Heart left ventricle (tissue), 16 donors: ENCODE measurements around the gene PPM1K. TPM values are rescaled to one million over a fixed set of nuclear protein-coding genes. Genes with fewer than 3 reads are reported as not detected.

Experiments used
- ATAC-seq, 4 donors: fragments of 200-7000 bp; cut with Tn5 transposase; one replicate each; pipeline ENCODE4 v1.9.1; 2020 to 2022; ENCODE audit warnings: moderate library complexity in 4 of 4, mild to moderate bottlenecking in 3 of 4, moderate number of reproducible peaks in 1 of 4
- DNase-seq, 5 donors: peaks; one replicate each; pipeline ENCODE4 v3.0.0-alpha.2; 2020
- H3K27ac ChIP-seq, 12 donors: fragments of 200-600 bp; sonication (generic) in 4 of 12; one replicate each; pipeline versions ENCODE4 v1.5.0 to v1.8.0; 2016 to 2022; ENCODE audit warnings: mild to moderate bottlenecking in 2 of 12
- H3K27me3 ChIP-seq, 9 donors: fragments of 200-600 bp; sonication (generic) in 2 of 9; one replicate each; pipeline versions ENCODE4 v1.5.1 to v1.8.0; 2016 to 2022; ENCODE audit warnings: mild to moderate bottlenecking in 3 of 9
- H3K36me3 ChIP-seq, 9 donors: fragments of 200-600 bp; sonication (generic) in 2 of 9; one replicate each; pipeline versions ENCODE4 v1.5.0 to v1.8.0; 2018 to 2022; ENCODE audit warnings: mild to moderate bottlenecking in 2 of 9
- H3K4me1 ChIP-seq, 12 donors: fragments of 200-600 bp; sonication (generic) in 4 of 12; one replicate each; pipeline versions ENCODE4 v1.5.0 to v1.8.0; 2016 to 2022; ENCODE audit warnings: mild to moderate bottlenecking in 3 of 12
- H3K4me3 ChIP-seq, 12 donors: fragments of 200-600 bp; sonication (generic) in 4 of 12; one replicate each; pipeline versions ENCODE4 v1.5.0 to v1.8.0; 2017 to 2022; ENCODE audit warnings: mild to moderate bottlenecking in 9 of 12, moderate library complexity in 4 of 12
- H3K9me3 ChIP-seq, 12 donors: fragments of 200-600 bp; sonication (generic) in 4 of 12; one replicate each; pipeline versions ENCODE4 v1.5.0 to v1.8.0; 2016 to 2022; ENCODE audit warnings: mild to moderate bottlenecking in 1 of 12
- CTCF ChIP-seq, 12 donors: fragments of 200-600 bp; sonication (generic) in 4 of 12; IDR thresholded peaks; one replicate each; pipeline versions ENCODE4 v1.5.0 to v1.8.0; 2018 to 2022; ENCODE audit warnings: antibody characterized with exemption in 12 of 12, mild to moderate bottlenecking in 5 of 12
- POLR2A ChIP-seq, 2 donors: fragments of 450-650 bp; IDR thresholded peaks; one replicate each; pipeline ENCODE4 v1.6.1; 2017; ENCODE audit warnings: antibody characterized with exemption in 2 of 2, mild to moderate bottlenecking in 2 of 2, moderate library complexity in 2 of 2
- WGBS, 4 donors: extraction: QIAGEN DNeasy Blood & Tissue Kit in 2 of 4; methylation state at CpG; one replicate each; pipeline versions ENCODE4 v1.1.5 to v1.1.7; 2013 to 2018; 5-methylcytosine and 5-hydroxymethylcytosine counted together
- intact Hi-C, 10 donors: fragments of 100-400 bp; cut with DNase I; formaldehyde crosslinking; loops; one replicate each; pipeline versions ENCODE4 v1.11.1 to v1.14.2; 2022
- polyA plus RNA-seq, 2 donors: library from polyadenylated mRNA; stranded (reverse); fragments of 200-250 nt; gene quantifications; one replicate each; pipeline ENCODE4 v1.2.3, GENCODE V29; 2013
- total RNA-seq, 9 donors: library from RNA; depleted of rRNA in 2 of 9; stranded (reverse); fragments of >200 nt in 2 of 9; fragmentation: NEBNext Ultra II Directional in 3 of 9; extraction: Animal tissue kit (Norgen Biotek cat#: 25700) in 3 of 9; gene quantifications; one replicate each; pipeline versions ENCODE4 v1.1.0 to v1.2.4, GENCODE V29; 2016 to 2023
- donor health status: ischemic (EF 13 %, LVEDD 7.1; RV severe dilation, severe dysfunction).
- donor health status: healthy with polysubstance abuse.
- donor health status: DM: no; HTN: yes; CAD: no.
- donor health status: DM: no; HTN: no; CAD: no.
- donor health status: ischemic (EF 25% LVEDD 6.9; RV normal size, moderate dysfunction).
- donor health status: ischemic (EF 25% LVEDD 5.7; RV mildly dilated, moderate dysfunction).
- donor health status: healthy.
- donor health status: DM: yes; HTN: yes; CAD: no.
- donor health status: ischemic (EF 35%, LVEDD 5.7; RV mildly dilated, moderate dysfunction).
- donor health status: nonischemic (EF 11% LVEDD 7.7; RV severe dilation, severe dysfunction).
- donor health status: DM: yes; HTN: yes; CAD: no.
- donor health status: PGD.
- donor health status: ischemic (EF 29% LVEDD 5.4; RV normal size, mild dysfunction).
- donor health status: nonischemic (EF 23%, LVEDD 6.1; RV moderate dilation, normal function).

The PPM1K gene
- total and polyA plus RNA-seq, 11 donors = 72.8 to 332 (median 235) TPM

GRCh38 chr4:88212253-88212561 is 72.2 kb downstream of the PPM1K start:
- Histone ChIP-seq H3K27me3 (no peaks in the 10 kb centered on the region), H3K27ac (no peak overlapping the region), H3K36me3 (no peaks in the 10 kb centered on the region), H3K4me3 (no peak overlapping the region), H3K4me1 (peaks cover 0 to 3% (median 0%) of the 10 kb centered on the region in 12 donors), H3K9me3 (no peaks in the 10 kb centered on the region)
- intact Hi-C loops = loop anchor here (1.0 to 10.0 kb wide), 12 partner anchors 175 to 537 kb away; no protein-coding TSS in a partner anchor
- no peak for DNase-seq
- TF ChIP-seq POLR2A (IDR thresholded peaks at IDR 0.05) (no peak), CTCF (IDR thresholded peaks at IDR 0.05) (no peak)
- WGBS, 4 donors = 56 to 66% (median 63%) methylated on average over 4 of the region's 4 CpGs
- peak in 1 of 4 donors; percentile 18 for ATAC-seq

GRCh38 chr4:88211473-88212252 is 72.7 kb downstream of the PPM1K start:
- peak in 3 of 4 donors; percentile 55 to 63 (median 62) for ATAC-seq
- peak in 2 of 5 donors; percentile 29 to 33 for DNase-seq
- no peak overlapping the region for H3K4me3 ChIP-seq
- 63 to 65% (median 64%) methylated on average over 18 of the region's 18 CpGs for WGBS, 4 donors
- H3K4me1 ChIP-seq = peaks cover 0 to 3% (median 0%) of the 10 kb centered on the region in 12 donors
- intact Hi-C loops = loop anchor here (1.0 to 10.0 kb wide), 13 partner anchors 174 to 537 kb away; no protein-coding TSS in a partner anchor
- no peaks in the 10 kb centered on the region for H3K36me3 ChIP-seq
- H3K27me3 ChIP-seq = no peaks in the 10 kb centered on the region
- no peak overlapping the region for H3K27ac ChIP-seq
- TF ChIP-seq CTCF (IDR thresholded peaks at IDR 0.05) (peak; percentile 62 to 86 (median 74)), POLR2A (IDR thresholded peaks at IDR 0.05) (no peak)
- H3K9me3 ChIP-seq = no peaks in the 10 kb centered on the region

GRCh38 chr4:88208156-88208555 is 76.2 kb downstream of the PPM1K start:
- H3K36me3 ChIP-seq = no peaks in the 10 kb centered on the region
- peaks cover 0 to 11% (median 3%) of the 10 kb centered on the region in 12 donors for H3K4me1 ChIP-seq
- H3K9me3 ChIP-seq = no peaks in the 10 kb centered on the region
- TF ChIP-seq POLR2A (IDR thresholded peaks at IDR 0.05) (no peak), CTCF (IDR thresholded peaks at IDR 0.05) (no peak)
- intact Hi-C loops = no loop called here
- no peaks in the 10 kb centered on the region for H3K27me3 ChIP-seq
- DNase-seq (no peak), ATAC-seq (no peak)
- H3K27ac ChIP-seq = no peak overlapping the region
- WGBS, 4 donors = 62 to 86% (median 77%) methylated on average over 4 of the region's 4 CpGs
- no peak overlapping the region for H3K4me3 ChIP-seq

Other genes with a start within 250 kb of the PPM1K start
- gene ABCG2, start 125.9 kb downstream of the PPM1K start, total RNA-seq = 1 to 10 TPM in 8 of 9 donors, under 1 TPM in 1; 0.68 to 8.0 (median 3.7) TPM
- under 1 TPM; 0.27 to 0.33 TPM for gene ABCG2, start 125.9 kb downstream of the PPM1K start, polyA plus RNA-seq
- 10 to 100 TPM in 7 of 9 donors, 1 to 10 TPM in 2; 6.1 to 22.0 (median 15.6) TPM for gene HERC6, start 94.3 kb upstream of the PPM1K start, total RNA-seq
- gene HERC6, start 94.3 kb upstream of the PPM1K start, polyA plus RNA-seq = 1 to 10 TPM; 2.3 to 4.4 TPM
- 1 to 10 TPM in 8 of 9 donors, under 1 TPM in 1; 0.88 to 5.5 (median 2.3) TPM for gene HERC5, start 172.6 kb upstream of the PPM1K start, total RNA-seq
- 1 to 10 TPM; 1.0 to 1.4 TPM for gene HERC5, start 172.6 kb upstream of the PPM1K start, polyA plus RNA-seq
- gene PYURF, start 239.2 kb upstream of the PPM1K start, total RNA-seq = 10 to 100 TPM; 46.3 to 63.6 (median 54.2) TPM
- gene PYURF, start 239.2 kb upstream of the PPM1K start, polyA plus RNA-seq = 100 to 1,000 TPM in 1 of 2 donors, 10 to 100 TPM in 1; 71.5 to 102 TPM